ENCODE data around the gene TTC13. TPM values are rescaled to one million over a fixed set of nuclear protein-coding genes. Genes with fewer than 3 reads are reported as not detected.

Gene TTC13
- total RNA-seq, 1 donor from 2014 or later: 28.8 TPM

GRCh38 chr1:230877146-230877923, 101.3 kb downstream of the TTC13 start:
- intact Hi-C loops (cut with micrococcal nuclease): no loop called here

- intact Hi-C loops (cut with micrococcal nuclease): no loop called here
These were observed 102.0 kb downstream of the TTC13 start for GRCh38 chr1:230876660-230877059.

DNA sequence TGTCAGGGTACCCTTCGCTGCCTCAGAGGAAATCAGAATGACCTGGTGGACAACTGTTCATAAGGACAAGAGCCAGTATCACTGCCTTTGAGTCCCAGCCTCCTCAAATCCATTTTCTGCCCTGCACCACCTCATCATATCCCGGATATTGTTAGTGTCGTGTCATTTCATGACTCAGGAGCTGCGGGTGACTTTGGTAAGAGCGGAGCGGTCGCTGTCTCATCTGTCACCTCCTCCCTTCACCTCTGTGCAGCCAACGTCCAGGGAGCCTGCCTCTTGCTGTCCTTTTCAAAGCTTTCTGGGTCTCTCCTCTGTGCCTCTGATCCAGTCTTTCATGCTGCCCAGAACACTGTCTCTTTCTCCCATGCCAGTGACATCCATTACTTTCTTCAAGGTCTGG, 103.3 kb downstream of the TTC13 start:
- intact Hi-C loops (cut with micrococcal nuclease): no loop called here

- intact Hi-C loops (cut with micrococcal nuclease): no loop called here
These were observed 107.7 kb downstream of the TTC13 start for GRCh38 chr1:230870916-230871315.

- intact Hi-C loops (cut with micrococcal nuclease): loop anchor here (2.0 to 10.0 kb wide), 4 partner anchors 115 to 655 kb away; partner anchors contain the start of genes EXOC8 and TSNAX
These were observed 109.2 kb downstream of the TTC13 start for GRCh38 chr1:230869500-230869899.

- intact Hi-C loops (cut with micrococcal nuclease): loop anchor here (1.0 to 10.0 kb wide), 8 partner anchors 110 to 656 kb away; partner anchors contain the start of genes ARV1, EXOC8, FAM89A and TSNAX
These were observed 109.8 kb downstream of the TTC13 start for GRCh38 chr1:230868736-230869385.

DNA sequence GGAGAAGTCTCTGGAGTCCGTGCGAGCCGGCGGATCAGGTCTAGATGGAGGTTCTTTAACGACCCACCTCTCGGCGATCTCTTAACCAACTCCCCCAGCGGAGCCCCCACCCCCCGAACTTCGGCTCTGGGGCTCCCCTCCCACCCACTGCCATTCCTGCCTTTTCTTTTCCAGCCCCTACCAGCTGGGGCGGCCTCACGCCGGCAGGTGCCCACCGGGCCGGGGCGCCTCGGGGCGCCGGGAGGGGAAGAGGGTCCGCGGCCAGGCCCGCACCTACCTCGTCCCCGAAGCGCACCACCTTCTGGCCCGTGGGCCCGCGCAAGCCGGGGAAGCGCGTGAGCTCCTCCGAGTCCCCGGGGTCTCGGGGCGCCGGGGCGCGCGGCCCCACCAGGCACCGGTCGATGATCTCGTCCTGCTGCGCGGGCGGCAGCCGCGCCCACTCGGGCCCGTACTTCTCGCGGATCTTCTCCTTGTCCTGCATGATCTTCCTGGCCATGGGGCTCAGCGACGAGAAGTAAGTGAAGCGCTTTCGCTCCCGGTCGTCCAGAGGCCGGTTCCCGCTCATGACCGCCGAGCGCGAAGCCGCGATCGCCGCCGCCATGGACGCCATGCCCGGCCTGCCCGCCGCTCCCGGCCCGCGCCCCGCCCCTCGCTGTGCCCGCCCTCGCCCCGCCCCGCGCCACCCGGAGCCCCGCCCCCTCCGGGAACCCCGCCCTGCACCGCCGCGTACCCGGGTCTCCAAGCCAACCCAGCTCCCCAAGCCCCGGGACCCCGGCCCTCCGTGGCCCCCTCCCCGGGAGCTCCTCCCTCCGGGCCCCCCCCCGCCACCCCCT, 110.5 kb downstream of the TTC13 start, which contains the start of gene C1orf198:
Gene C1orf198 (minus strand): TSS at position 619 of the 833 bp plus-strand sequence. CDS start 9 bp downstream, at position 610.
- intact Hi-C loops (cut with micrococcal nuclease): loop anchor here (1.0 to 10.0 kb wide), 9 partner anchors 111 to 657 kb away; partner anchors contain the start of genes ARV1, COG2, EXOC8 and FAM89A

DNA sequence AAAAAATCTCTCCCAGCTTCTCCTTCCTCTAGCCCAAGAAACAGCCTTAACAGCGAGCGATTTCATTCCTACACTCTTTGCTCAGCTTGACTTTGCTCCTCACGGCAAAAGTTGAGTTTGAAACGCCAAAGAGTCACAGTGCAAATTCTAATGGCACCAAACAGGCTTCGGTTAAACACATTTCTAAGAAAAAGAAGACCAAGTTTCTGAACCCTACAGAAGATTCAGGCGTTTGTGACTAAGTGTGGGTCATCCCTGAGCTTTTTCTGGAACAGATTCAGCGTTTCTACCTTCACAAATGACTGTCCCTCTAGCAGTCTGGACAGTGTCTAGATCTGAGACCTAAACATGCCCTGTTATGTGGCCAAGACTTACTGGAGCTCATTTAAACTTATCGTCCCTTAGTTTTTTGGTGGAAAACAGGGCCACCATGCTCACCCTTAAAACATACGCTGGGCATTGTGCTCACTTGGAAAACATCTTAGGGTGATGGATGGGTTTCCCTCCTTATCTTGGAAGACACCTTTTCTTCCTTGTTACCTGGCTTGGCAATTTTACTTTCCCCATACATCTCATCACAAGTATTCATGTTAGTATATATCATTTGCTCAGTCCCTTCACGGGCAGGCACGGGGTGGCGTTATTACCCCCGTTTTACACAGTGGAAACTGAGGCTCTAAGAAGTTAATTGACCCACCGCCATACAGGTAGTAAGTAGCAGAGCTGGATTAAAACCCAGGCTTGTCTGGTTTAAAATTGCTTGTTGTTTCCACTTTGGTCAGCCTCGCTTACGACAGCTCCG, 111.4 kb downstream of the TTC13 start:
- intact Hi-C loops (cut with micrococcal nuclease): loop anchor here (1.0 to 10.0 kb wide), 2 partner anchors 225 to 657 kb away; partner anchors contain the start of genes COG2 and TSNAX

GRCh38 chr1:230866171-230867070, 112.2 kb downstream of the TTC13 start:
- intact Hi-C loops (cut with micrococcal nuclease): loop anchor here (1.0 to 10.0 kb wide), 2 partner anchors 224 to 658 kb away; partner anchors contain the start of genes COG2 and TSNAX

- intact Hi-C loops (cut with micrococcal nuclease): loop anchor here (10.0 kb wide), 1 partner anchor 660 kb away; the partner anchor contains the start of gene TSNAX
These were observed 113.4 kb downstream of the TTC13 start for GRCh38 chr1:230865062-230865817.

DNA sequence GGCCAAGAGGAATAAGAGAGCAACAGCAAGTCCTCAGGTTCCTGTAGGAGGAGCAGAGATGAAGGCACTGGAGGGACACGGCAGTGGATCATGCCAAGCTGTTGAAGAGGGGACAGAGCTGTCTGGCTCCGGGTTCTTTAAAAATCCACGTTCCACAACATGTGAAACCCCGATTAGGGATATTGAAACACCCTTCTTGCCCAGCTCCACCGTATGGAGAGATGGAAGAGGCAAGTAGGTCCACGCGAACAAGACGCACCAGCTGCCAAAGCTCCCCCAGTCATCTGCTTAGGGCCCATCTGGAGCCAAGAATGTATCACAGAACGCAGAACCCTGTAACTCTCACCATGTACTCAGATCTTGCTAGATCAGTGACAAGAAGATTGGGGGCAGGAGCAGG, 114.2 kb downstream of the TTC13 start:
- intact Hi-C loops (cut with micrococcal nuclease): loop anchor here (10.0 kb wide), 1 partner anchor 660 kb away; the partner anchor contains the start of gene TSNAX

DNA sequence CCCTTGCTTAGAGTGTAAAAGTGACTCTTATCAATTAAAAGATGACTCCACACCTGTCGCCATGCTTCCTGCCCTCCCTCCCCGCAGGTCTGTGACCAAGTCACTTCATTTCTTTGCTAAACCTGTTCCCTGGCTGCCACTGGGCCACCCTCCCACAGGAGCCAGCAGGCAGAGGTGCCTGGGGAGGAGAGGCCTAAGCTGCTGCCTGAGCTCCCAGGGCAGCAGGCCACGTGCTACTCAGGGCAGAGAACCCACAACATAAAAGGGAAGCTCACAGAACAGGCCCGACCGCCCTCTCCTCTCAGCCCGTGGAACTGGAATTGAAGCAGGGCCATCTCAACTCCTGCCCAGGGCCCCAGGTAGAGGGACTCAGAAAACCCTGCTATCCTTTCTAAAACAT, 115.2 kb downstream of the TTC13 start:
- intact Hi-C loops (cut with micrococcal nuclease): loop anchor here (10.0 kb wide), 1 partner anchor 661 kb away; the partner anchor contains the start of gene TSNAX

DNA sequence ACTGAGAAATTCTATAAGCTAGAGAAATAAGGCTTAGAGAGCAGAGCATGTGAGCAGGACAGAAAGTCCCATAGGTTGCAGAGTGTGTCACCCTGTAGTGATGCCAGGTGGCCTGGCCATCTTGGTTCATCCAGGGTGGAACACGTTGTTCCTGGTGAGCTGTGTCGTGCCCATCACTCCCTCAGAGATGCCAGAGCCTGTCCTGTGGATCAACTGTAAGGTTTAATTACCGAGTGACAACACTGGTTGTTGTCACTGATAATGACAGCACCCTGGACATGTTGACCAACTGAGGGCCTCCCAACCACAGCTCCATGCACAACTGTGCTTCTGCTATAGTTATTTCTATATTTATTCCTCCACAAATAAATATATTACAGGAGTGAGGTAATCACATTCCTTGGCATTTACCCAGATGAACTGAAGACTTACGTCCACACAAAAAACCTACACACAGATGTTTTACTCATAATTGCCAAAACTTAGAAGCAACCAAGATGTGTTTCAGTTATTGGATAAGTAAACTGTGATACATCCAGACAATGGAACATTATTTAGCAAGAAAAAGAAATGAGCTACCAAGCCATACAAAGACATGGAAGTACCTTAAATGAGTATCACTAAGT, 116.6 kb downstream of the TTC13 start:
- intact Hi-C loops (cut with micrococcal nuclease): loop anchor here (10.0 kb wide), 1 partner anchor 663 kb away; the partner anchor contains the start of gene TSNAX

DNA sequence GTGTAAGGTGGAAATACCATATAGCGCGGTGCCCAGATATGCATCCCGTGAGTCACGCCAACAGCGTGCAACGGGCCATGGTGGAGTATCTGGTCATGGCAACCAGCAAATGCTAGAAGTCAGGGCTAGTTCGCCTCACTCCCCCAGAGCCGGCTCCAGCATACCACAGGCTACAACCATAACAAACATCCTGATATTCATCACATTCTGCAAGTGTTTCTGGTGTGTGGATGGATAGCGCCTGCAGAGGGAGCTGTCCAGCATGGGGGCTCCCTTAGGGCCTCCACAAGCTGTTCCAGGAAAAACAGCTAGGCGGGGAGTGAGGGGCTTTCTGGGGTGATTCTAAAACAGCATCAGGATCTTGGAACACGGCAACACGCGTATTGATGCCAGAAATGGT, 117.2 kb downstream of the TTC13 start:
- intact Hi-C loops (cut with micrococcal nuclease): loop anchor here (10.0 kb wide), 1 partner anchor 663 kb away; the partner anchor contains the start of gene TSNAX

GRCh38 chr1:230860617-230861384, 117.9 kb downstream of the TTC13 start:
- intact Hi-C loops (cut with micrococcal nuclease): loop anchor here (10.0 kb wide), 1 partner anchor 664 kb away; the partner anchor contains the start of gene TSNAX

- intact Hi-C loops (cut with micrococcal nuclease): no loop called here
These were observed 119.5 kb downstream of the TTC13 start for GRCh38 chr1:230858918-230859729.

Data from T-helper 1 cell treated with Interleukin-12 subunit alpha and Interleukin-12 subunit beta and Interleukin-4 antibody, amounts not matched to agents 30 ng/mL and 1 ng/mL, for 36 hours (primary cell).